ENCODE results near the gene TICRR.

The TICRR gene

DNA sequence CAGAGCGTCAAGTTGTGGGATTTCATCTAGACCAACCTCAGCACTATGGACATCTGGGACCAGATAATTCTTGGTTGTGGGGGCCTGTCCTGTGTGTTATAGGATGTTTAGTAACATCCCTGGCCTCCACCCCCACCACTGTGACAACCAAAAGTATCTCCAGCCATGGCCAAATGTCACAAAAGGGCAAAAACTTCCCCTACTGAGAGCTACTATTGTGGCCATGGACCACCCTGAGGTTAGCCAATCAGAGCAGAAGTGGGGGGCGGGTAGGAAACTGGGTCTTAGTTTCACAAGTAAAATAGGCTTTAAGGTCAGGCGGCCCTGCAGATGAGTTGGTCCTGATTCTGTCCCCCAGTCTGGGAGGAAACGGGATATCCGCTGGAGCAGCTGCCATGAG, 54.6 kb downstream of the TICRR start:
- DNase-seq, result no peak

DNA sequence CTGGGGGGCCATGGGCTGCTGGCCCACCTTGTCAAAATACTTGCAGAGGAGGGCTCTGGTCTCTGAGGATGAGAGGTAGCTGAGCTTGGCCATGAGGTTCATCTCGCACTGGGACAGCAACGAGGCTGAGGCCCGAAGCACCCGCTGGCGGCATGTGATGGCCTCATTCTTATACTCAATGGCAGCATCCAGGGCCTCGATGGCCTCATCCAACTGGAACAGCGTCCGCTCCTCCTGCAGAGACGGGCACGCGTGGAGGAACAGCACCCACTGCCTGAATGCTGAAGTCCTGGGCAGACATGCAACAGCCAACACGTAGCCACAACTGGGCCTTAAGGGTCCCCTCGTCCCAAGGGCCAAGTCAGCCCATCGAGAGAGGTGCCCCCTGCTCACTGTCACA, 55.0 kb downstream of the TICRR start:
- no peak for DNase-seq

DNA sequence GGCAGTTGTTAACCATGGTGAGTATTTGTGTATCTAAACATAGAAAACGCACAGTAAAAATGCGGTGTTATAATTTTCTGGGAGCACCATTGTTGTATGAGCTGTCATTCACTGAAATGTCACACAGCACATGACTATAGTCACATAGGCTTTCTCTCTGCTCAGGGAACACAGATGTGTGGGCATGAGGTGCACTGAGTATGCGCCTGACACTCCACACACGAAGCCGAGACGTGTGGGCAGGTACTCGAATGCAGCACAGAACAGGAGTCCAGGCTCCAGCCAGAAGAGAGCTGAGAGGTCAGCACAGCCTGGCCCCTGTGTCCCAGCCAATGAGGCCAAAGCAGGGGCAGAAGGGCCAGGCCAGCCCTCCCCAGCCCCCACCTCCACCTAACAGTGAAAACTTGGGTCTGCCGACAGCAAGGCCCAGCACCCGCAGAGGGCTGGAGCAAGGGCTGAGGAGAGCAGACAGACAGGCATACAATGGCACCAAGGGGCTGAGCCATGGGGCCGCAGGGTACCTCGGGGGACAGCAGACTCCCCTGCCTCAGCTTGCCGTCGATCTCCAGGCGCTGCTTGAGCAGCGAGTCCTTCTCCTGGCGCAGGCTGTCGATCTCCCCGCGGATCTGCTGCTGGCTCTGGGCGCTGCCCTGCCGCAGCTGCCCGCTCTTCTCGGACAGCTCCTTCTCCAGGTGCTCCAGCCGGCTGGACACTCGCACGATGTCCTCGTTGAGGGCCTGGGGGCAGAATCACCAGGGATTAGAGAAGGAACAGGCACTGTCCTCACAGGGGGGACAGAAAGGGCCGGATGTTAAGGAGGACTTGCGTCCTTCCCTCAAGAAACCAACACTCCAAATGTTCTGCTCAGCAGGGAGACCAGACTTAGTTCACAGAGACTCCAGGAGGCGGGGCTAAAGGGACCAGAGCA, 56.0 kb downstream of the TICRR start:
- no peak for DNase-seq

DNA sequence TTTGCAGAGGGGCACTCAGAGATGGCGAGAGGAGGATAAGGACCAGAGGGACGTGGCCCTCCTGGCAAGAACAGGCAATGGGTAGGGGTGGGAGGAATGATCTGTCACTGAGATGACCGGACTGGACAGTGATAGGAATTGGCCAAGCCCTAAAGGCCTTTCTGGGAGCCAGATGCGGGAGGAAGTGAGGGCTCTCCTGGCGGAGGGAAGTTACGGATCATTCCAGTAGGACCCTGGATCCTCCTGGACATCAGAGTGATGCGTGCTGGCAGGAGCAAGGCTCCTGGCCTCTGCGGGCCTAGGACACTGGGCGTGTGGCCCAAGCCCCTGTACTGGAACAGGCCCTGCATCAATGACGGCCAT, 56.6 kb downstream of the TICRR start:
- no peak for DNase-seq

DNA sequence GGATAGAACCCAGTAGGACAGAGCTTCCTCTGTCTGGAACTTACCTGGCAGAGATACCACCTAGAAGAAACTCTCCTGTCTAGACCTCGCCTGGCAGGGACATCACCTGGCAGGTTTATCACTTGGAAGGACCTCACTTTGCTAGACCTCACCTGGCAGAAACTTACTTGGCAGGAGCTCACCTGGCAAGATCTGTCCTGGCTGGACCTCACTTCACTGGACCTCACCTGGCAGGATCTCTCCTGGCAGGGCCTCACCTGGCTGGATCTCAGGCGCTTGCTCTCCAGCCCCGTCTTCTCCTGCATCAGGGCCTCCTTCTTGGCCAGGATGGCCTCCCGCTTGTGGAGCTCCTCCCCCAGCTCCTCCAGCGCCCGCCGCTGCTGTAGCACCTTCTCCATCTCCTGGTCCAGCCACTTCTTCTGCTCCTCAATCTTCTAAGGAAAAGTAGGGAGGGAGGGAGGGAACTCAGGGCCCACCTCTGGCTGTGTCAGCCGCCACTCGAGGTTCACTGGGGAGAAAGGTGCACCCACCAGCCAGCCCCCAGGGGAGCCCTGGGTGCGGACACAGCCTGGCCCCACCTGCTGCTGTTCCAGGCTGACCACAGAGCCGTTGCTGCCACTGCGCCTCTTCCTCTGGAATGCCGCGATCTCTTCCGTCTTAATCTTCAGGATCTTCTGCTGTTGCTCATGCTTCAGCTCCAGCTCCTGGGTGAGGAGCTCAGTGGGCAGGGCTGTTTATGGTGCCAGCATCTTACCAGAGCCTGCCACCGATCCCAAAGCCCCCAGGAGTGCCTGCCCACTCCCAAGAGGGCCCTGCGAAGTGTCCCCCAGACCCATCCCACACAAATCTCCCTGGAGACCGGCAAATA, 57.5 kb downstream of the TICRR start:
- DNase-seq, result no peak

DNA sequence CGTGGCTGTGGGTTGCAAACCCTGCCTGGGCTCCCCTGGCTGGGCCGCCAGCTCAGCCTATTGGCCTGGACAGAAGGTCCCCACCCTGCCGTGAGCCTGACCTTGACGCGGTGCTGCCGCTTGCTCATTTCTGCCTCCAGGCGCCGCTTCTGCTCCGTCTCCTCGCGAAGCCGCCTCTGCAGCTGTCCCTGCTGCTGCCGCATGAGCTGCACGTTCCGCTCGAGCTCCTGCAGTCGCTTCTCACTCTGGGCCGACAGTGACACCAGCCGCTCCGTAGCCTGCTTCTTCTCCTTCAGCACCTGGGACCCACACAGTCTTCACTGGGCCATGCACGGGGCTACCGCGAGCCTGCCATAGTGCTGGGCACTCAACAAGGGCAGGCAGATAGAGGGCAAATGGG, 58.3 kb downstream of the TICRR start:
- DNase-seq, result no peak

DNA sequence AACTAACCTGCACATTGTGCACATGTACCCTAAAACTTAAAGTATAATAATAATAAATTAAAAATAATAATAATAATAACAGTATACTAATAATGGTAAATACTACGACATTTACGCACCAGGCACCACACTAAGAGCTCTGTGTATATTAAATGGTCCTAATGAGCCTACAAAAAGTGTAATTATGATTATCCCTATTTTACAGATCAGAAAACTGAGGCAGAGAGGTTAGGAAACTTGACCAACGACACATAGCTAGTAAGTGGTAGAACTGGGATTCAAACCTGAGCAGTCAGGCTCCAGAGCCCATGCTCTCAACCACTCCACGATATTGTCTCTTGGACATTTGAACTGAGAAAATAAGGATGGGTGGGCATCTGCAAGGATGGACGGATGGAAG, 65.0 kb downstream of the TICRR start:
- DNase-seq, result no peak

DNA sequence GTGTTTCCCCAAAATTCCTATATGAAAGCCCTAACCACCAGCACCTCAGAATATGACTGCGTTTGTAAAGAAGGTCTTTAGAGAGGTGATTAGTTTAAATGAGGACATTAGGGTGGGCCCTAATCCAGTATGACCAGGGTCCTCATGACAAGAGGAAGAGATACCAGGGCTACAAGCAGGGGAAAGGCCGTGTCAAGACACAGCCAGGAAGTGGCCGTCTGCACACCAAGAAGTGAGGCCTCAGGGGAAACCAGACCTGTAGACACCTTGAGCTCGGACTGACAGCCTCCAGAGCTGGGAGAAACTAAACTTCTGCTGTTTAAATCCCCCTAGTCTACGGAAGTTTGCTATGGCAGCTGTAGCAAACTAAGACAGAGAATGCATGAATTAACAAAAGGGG, 65.8 kb downstream of the TICRR start:
- no peak for DNase-seq

DNA sequence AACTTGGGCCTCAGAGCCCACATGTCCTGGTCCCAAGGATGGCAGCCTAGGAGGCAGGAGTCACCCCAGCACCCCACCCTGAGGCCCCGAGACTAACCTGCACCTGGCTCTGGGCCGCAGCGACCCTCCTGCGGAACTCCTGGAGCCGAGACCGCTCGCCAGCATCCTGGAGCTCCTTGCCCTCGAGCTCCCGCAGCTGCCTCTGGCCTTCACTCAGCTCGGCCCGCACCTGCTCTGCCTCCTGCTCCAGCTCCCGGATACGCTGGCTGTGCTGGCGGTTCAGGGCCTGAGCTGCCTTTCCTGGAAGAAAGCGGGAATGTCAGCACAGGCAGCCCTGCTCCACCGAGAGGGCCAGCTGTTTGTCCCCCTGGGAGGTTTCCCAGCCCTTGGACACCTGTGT, 66.8 kb downstream of the TICRR start:
- DNase-seq, result no peak

DNA sequence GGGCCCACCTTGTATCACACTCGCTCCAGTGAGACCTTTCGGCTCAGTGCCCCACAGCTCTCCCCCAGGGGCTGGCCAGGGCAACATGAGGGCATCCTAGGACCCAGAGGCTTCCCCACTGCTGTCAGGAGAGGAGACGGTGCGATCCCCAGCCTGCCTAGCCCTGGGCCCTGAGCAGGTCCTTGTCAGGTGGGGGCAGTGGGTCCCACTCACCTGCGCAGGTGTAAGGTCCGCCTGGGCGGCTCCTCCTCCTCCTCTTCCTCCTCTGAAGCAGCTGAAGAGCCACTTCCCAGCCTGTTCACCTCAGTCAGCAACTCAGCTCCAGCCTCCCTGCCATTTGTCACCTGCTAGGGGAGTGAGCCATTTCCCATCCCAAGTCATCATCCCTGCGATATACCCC, 70.4 kb downstream of the TICRR start:
- no peak for DNase-seq

DNA sequence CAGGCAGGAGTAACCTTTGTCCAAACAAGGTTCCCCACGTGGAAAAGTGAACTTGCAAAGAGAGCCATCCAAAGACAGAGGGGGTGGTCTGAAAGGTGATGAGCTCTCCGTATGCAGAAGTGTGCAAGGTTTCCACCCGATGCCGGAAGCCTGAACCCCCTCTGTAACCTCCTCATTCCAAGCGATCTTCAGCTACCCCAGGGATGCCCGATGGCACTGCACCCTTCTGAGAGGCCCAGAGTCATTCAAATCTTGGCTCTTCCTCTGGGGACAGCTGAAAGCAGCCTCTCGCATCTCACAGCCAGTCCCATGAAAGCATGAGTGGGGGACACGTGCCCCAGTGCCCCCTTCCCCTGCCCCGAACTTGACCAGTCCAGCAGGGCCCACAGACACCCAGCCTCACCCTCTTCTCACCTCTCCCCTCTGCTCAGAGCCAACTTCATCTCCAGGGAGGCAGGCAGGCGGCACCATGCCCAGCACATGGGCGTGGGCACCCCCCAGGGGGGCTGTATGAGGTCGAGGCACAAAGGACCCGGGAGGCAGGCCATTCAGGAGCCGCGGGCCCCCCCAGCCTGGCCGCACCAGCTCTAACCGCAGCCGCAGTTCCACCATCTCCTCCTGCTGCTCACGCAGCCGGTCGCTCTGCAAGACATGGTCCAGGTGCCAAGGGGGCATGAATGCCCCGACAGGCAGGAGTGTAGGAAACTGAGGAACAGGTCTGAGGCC, 71.3 kb downstream of the TICRR start:
- no peak for DNase-seq

DNA sequence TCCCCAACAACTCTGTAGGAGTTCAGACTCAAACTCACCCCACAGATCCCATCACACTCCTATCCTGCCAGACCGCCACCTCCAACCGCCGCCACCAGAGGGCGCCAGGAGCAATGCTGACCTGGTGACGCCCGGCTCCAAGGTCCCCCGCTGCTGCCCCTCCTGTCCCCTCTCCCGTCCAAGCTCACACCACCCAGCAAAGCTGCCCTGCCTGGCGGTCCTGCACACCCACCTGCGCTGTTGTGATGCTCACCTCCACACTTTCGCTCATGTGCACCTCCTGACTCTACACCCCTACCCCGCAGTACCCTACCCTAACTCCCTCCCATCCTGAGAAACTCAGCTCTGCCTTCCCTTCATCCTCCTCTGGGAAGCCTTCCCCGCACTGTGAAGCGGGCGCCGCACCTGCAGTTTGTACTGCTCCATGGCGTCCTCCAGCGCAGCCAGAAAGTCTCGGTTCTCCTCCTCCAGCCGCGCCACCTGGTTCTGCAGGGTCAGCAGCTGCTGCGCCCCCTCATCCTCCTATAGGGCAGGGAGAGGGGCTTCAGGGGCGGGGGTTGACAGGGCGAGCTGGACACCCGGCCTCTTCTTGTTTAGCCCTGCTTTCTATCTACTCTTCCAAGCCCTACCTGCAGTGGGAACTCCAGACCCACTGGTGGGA, 72.1 kb downstream of the TICRR start:
- peak; percentile 77 for DNase-seq

DNA sequence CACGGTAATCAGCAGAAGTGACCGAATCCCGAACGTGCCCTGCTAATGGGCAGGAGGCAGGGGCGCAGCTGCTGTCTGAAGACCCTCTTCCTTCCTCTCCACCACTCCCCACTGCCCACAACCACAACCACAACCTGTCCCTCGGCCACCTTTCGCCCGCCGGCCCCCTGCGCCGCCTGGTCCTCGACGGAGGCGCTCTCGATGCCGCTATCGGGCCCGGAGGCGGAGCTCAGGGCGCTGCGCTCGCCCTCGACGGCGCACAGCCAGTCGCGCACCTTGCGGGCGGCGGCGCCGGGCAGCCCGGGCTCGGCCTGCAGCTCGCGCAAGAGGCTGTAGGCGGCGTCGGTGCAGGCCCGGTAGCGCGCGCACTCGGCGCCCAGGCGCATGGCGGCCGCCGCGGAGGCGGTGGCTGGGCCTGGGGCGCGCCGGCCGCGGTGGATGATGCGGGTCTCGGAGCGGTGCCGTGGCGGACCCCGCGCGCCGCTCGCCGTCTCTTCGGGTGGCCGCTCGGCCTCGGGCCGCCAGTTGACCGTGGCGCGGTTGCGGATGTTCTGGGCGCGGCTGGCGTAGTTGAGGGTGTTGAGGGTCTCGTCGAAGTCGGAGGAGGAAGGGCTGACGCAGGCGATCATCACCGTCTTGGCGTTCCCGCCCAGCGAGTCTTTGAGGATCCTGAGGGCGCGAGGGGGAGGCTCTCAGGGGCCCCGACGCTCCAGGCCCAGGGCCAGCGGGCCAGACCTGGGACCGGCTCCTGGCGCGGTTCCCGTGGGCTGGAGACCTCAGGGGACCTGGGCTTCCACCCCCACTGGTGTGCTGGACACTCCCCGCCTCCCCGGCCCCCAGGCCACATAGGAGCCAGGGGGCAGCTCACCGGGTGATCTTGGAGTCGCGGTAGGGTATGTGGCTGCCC, 73.1 kb downstream of the TICRR start:
- DNase-seq, result no peak

DNA sequence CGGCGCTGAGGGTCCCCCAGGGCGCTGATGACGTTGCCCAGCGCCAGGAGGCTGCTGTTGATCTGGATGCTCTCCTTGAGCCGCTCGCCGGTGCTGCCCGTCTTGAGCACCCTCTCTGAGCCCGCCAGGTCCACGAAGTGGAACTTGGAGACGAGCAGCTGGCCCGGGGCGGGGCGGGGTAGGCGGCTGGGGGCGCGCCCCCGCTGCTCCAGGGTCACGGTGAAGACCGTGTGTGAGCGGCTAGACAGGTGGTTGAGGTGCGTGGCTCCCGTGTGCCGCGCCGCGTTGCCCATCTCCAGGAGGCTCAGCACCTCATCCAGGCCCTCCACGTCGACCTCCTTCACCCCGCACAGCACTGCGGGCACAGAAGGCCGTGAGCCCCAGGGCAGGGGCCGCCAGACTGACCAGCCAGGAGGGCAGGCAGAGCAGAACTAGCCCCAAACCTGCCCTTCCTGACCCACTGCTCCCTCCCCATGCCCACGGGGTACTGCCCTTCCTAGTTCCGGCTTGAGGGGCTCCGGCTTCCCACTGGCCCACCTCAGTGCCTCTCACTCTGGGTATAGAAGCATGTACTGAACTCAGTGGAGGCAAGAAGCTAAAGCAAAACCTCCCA, 73.8 kb downstream of the TICRR start:
- DNase-seq, result no peak

DNA sequence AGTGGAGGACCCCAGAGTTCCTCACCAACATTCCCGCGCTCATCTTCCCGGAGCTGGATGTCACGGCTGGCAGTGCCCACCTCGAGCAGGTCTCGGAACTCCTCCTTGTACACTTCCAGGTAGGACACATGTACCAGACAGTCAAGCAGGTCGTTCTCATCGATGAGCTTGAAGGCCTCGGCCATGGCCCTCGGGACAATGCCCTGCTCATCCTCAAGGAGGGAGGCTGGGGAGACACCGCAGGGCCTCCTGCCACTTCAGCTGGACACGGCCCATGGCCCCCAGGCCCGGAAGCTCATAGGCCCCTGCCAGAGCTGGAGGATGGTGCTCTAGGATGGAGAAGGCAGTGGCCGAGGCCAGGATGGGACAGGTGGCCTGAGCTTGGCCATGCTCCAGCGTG, 74.4 kb downstream of the TICRR start:
- no peak for DNase-seq

DNA sequence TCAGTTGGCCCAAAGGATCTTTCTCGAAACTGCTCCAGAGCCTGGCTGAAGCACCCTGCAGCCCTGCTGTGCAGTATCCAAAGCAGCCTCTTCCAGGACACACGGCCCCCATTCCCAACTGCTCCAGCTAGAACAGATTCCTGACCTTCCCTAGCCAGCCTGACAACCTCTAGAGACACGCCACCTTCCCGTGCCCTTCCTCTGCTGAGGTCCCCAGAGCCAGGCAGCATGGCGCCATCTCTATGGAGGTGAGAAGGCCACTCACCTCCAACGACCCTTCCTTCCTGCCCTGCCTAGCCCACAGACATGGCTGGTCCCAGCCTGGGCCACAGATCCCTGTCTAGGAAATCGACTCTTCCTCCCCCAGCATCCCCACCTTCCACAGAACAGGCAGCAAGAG, 76.9 kb downstream of the TICRR start:
- DNase-seq, result no peak

DNA sequence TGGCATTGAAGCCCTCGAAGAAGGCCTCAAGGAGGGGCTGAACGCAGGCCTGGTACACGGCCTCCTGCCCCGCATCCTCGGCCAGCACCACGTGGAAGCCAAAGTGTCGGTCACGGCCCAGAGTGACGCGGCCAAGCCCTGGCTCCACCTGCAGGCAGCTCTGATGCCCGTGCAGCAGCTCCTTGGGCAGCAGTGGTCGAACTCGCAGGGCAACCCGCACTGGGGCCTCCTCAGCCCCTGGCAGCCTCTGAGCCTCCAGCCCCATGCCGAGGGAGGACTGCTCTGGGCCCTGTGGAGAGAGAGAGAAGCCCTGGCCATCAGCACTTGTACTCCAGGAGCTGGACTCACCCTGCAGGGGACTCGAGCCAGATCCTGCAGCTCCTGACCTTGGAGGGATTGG, 77.4 kb downstream of the TICRR start:
- DNase-seq, result no peak

DNA sequence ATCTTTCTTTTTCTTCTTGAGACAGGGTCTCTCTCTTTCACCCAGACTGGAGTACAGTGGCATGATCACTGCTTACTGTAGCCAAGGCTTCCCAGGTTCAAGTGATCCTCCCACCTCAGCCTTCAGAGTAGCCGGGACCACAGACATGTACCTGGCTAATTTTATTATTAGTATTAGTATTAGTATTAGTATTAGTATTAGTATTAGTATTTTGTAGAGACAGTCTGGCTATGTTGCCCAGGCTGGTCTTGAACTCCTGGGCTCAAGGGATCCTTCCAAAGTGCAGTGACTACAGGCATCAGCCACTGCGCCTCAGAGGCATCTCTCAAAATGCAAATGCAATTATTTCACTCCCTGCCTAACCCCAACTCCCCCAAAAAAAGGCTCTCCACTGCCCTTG, 78.3 kb downstream of the TICRR start:
- DNase-seq, result no peak

DNA sequence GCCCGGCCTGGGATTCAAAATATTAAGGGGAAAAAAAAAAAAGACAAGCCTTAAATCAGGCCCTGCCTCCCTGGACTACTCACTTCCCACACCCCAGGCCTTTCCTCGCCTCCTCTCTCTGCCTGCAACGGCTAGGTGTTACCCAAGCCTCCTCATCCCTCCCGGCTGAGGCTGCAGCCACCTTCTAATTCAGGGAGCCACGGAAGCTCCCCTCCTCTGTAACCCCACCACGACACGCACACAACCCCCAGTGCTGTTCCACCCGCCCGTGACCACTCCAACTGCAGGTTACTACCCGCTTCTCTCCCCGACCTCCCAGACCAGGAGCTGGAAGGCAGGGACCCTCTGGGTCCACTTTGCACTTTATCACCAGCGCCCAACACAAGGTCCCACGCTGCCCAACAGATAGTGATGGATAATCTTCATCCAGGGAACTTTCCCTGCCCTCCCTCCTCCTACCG, 79.1 kb downstream of the TICRR start:
- DNase-seq, result no peak

DNA sequence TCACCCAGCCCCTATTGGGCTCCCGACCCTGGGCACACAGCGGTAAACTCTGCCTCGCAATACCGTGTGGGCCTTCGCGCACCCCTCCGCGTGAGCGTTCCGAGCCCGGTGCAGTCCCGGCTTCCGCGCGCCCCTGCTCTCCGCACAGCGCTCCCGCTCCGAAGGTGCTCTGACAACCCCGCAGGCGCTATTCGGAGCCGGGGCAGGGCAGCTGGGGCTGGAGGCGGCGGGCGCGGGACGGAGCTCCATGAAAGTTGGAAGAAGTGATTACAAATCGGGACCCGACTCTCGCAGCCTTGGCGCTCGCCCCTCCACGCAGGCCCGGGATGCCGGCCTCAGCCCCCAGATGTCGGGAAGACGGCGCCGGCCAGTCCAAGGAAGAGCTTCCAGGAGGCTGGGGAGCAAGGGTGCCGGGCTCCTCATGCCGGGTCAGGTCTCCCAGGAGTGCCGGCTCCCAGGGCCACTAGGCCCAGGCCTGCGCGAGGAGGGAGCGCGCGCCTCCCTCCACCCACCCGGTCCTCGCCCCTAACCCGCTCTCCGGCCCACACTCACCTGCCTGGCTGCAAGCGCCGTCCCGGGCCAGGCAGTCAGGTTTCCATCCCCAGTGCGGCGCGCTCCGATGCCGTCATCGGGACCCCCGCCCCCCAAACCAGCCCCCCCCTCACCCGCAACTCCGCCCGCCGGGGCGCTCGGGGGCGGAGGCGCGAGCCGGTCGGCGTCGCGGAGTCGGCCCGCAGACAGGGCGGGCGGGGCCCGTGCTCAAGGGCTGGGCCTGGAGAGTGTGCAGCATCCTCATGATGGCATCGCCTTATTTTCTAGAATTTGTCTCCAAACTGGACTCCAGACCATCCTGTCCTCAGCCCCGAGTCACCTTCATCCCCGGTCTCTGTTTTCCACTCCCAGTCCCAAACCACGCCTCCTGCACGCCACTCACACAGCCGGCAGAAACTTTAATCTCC, 79.9 kb downstream of the TICRR start, which contains the start of gene KIF7:
Gene KIF7 (minus strand): TSS at position 621 of the 959 bp plus-strand sequence. CDS start 2,537 bp downstream, outside the sequence.
- peak; percentile 20 for DNase-seq

Data from activated CD4-positive, alpha-beta T cell treated with anti-CD3 and anti-CD28 coated beads, Interleukin-2, Interleukin-6, amounts not matched to agents 100 ng/mL and 50 ng/mL, durations not matched to agents 16 hours and 8 hours (primary cell).